Midbrain (tissue), 1 donor: ENCODE results near the gene KHDRBS2.
"Not testable (repeated sequence)": the region's sequence is repeated elsewhere in the genome, so short reads cannot be mapped to it uniquely, and the experiment has no call there.

Experiments used
- DNase-seq: peaks from one replicate; lab custom pipeline; 2025; lab: John Stamatoyannopoulos, UW

The KHDRBS2 gene

DNA sequence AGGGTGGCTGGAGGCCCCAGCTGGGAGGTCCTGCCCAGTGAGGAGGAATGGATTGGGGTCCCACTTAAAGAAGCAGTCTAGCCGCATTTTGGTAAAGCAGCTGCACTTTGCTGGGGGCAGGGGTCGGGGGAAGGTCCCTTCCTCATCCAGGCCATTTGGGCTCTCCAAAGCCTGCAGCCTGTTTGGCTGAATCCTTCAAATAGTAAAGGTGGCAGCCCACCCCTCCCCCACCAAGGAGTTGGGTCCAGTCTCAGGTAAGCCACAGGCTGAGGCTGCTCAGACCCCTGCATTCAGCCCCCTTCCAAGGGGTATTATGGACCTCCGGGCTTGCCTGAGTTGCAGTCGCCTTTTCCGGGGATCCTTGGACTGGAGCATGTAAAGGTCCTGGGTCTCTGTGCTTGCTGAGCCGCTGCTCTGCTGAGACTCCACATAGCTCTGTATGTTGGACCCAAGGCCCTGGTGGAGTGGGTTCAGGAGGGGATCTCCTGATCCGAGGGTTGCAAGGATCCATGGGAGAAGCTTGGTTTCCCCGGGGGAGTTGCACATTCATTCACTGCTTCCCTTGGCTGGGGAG is 417.4 kb downstream of the KHDRBS2 start:
- no peak for DNase-seq

DNA sequence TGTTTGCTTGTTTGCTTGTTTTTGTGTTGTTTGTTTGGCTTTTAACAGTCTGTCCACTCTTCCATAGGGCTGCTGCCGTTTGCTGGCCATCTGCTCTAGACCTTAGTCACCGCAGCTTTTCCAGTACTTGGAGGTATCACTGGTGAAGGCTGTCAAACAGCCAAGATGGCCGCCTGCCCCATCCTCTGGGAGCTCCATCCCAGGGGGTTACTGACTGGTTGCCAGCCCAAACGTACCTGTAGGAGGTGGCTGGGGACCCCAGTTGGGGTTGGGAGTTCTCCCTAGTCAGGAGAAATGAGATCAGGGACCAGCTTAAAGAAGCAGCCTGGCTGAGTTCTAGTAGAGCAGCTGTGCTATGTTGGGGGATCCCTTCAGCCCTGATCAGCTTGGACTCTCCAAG is 418.4 kb downstream of the KHDRBS2 start:
- no peak for DNase-seq

GRCh38 chr6:61857541-61857940 is 428.5 kb downstream of the KHDRBS2 start:
- DNase-seq: no peak

GRCh38 chr6:61841958-61842357 is 444.1 kb downstream of the KHDRBS2 start:
- no peak for DNase-seq

GRCh38 chr6:61835237-61835636 is 450.8 kb downstream of the KHDRBS2 start:
- no peak for DNase-seq

DNA sequence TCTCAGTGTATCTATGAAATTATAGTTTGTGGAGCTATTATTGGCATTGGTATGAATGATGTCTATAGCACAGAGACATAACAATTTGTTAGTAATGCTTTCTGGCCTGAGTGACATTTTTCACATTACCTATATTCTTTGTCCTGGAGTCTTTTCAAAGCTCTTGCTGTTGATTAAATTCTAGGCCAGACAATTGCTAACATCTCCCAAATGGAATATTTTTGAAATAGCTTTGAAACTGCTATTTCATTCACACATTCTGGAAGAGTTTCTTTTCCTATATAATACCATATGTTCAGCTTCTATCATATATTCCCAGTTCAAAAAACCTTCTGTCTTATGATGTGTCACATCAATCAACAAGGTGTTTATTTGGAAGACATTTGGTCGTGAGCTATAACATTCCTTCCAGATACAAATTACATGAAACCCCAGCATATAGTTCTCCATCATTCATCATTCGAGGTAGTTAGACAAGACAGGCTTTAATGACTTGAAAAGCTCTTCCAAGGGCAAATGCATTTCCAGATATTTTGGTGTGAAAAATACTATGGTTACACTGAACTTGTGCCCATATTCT is 452.8 kb downstream of the KHDRBS2 start:
- DNase-seq: no peak

DNA sequence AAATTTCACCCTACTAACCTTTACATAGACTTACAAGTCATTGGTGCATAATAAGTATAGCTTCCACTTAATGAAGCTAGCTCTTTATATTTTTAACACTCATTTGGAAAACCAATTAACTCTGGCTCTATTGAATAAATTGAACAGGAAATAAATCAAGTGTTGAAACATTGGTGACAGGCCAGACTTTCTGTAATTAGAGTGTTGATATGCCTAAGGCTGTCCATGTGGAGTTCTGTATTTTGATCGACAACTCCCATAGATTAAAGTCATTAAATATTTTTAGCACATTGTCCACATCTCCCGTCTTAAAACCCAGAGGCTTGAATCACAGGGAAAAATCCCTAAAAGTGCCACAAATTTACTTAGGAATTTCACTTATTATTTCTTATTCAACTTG is 468.3 kb downstream of the KHDRBS2 start:
- no peak for DNase-seq

- DNase-seq: no peak
Measured at GRCh38 chr6:61810047-61810446, 476.0 kb downstream of the KHDRBS2 start.

DNA sequence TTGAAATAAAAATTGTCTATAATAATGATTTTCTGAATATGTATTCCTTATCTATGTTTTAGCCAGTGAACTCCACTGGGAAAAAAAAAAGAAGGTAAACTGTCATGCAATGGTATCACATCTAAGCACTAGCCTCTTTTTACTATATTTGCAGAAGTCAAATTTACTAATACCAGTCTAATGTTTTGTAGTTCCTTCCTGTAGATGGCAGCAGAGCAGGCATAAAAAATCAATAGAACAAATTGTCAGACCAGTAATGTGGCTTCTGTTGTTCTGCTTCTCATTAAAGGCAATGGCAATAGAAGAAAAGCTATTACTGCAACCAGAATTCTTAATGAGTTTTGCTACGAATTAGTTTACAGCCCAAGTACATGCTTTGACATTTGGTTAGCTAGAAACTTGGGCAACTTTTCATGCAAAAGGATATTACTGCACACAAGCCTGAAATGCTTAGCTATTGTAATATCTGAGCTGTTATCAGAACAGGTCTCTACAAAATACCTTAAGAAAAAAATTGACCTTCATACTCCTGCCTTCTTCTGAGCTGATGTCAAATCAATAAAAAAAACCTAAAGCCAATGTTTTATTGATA is 476.9 kb downstream of the KHDRBS2 start:
- peak; percentile 71 for DNase-seq

DNA sequence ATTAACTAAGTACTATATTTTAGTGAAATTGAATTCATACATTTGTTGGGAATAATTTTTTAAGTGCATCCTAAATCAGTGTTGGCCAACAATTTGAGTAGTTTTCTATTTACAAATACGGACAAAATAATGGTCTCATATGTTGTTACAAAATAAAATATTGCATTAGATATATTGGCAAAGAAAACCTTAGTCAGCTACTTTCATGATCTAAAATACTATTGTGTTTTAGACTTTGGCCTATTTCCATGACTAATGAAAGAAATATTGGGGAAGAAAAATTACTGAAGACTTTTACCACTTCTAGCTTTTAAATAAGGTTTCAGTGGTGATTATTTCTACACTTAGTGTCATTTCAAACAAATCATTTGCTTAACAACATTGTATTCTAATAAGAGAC is 498.0 kb downstream of the KHDRBS2 start:
- no peak for DNase-seq

DNA sequence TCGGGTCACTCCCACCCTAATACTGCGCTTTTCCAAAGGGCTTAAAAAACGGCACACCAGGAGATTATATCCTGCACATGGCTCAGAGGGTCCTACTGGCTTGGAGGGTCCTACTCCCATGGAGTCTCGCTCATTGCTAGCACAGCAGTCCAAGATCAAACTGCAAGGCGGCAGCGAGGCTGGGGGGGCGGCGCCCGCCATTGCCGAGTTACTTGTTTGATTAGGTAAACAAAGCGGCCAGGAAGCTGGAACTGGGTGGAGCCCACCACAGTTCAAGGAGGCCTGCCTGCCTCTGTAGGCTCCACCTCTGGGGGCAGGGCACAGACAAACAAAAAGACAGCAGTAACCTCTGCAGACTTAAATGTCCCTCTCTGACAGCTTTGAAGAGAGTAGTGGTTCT is 516.6 kb downstream of the KHDRBS2 start:
- not testable (repeated sequence) for DNase-seq

DNA sequence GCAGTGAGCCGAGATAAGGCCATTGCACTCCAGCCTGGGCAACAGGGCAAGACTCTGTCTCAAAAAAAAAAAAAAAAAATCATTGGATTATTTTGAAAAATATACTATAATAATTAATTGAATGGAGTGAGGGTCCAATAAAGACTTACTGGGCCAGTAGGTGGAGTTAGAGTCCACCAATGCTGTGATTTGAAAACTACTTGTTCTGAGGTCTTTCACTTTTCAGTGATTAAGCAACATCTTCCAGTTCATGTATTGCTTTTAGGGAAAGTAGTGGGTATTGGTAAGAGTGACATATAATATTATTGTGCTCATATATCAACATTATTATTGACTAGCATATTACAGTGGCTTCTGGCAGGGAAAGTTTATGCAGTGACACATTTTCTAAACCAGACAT is 530.3 kb downstream of the KHDRBS2 start:
- DNase-seq: no peak

DNA sequence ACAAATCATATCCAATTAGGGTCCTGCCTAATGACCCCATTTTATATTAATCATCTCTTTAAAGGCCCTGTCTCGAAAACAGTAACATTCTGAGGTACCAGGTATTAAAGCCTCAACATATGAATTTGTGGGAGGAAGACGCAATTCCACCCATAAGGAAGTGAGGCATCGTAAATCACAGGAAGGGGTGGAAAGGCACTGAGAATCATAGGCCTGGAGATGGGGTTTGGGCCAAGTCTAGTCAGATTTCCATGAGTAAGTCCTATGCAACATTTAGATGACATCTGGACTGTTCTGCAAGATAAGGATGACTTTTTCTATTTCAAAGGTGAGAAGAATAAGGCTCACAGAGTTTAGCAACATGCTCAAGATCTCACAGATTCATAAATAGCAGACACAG is 534.0 kb downstream of the KHDRBS2 start:
- DNase-seq: no peak

DNA sequence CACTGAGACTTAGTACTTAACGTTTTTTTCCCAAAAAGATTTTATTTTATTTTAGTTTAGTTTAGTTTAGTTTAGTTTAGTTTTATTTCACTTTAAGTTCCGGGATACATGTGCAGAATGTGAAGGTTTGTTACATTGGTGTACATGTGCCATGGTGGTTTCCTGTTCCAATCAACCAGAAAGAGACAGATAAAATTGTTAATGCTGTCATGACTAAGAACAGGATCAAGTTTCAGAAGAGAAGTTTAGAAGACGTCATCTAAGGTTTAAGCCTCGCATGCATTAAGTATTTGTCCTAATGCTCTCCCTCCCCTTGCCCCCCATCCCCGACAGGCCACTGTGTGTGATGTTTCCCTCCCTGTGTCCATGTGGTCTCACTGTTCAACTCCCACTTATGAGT is 540.0 kb downstream of the KHDRBS2 start:
- DNase-seq: no peak

DNA sequence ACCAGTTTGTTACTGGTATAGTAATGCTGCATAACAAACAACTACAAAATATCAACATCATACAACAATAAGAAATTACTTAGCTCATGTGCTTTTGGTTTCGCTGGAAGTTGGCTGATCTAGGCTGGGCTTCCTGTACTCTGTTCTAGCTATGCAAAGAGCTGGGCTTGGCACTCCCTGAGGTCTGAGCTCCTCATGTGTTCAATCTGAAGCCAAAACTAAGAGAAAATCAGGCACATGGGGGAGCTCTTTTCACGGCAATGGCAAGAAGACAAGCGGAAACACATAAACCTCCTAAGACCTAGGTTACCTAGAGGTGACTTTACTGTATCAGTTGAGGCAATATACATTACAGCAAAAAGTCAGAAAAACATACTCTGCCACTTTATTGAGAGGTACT is 574.2 kb downstream of the KHDRBS2 start:
- no peak for DNase-seq

- no peak for DNase-seq
Measured at GRCh38 chr6:61688165-61688564, 597.9 kb downstream of the KHDRBS2 start.

- DNase-seq: no peak
Measured at GRCh38 chr6:61682562-61682961, 603.5 kb downstream of the KHDRBS2 start.

DNA sequence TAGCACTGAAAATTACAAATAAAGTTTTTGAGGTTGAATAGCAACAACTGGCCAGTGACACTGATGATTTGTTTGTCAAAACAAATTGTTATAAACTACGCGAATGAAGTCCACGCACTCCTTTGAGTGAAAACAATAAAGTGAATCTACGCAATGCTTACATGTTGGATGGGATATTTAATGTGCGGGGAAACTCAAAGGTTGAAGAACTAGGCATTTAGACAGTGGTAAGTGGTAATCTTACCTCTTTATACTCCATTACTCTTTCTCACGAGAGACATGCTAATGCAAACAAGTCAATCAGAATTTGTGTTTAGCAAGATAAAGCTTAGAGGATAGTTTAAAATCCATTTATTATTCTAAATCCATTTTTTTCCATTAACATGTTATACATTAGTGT is 606.4 kb downstream of the KHDRBS2 start:
- DNase-seq: no peak

GRCh38 chr6:61675734-61676133 is 610.3 kb downstream of the KHDRBS2 start:
- DNase-seq: no peak

GRCh38 chr6:61649845-61650244 is 636.2 kb downstream of the KHDRBS2 start:
- DNase-seq: no peak

GRCh38 chr6:61640463-61640862 is 645.6 kb downstream of the KHDRBS2 start:
- no peak for DNase-seq
